Body of pancreas (tissue), 4 donors: ENCODE results near the gene PLCG2. TPM values are rescaled to one million over a fixed set of nuclear protein-coding genes. Genes with fewer than 3 reads are reported as not detected.
A peak's percentile ranks its signal among the peaks of the same experiment; 100 is the strongest.
"Not testable (repeated sequence)": the region's sequence is repeated elsewhere in the genome, so short reads cannot be mapped to it uniquely, and the experiment has no call there.

Experiments
- ATAC-seq: fragments of 150-250 bp; one replicate; pipeline ENCODE4 v1.9.1; 2016
- DNase-seq, 4 donors: peaks; one replicate each; pipeline ENCODE4 v3.0.0-alpha.2; 2019
- H3K27ac ChIP-seq, 4 donors: fragments of 200-600 bp; sonication (generic); 1 replicate in 3 of 4; 2 replicates in 1 of 4; pipeline versions ENCODE4 v1.5.1 to v1.6.1; 2016 to 2019; ENCODE audit warnings: mild to moderate bottlenecking in 1 of 4, mixed read lengths in 1 of 4, moderate library complexity in 1 of 4
- H3K27me3 ChIP-seq, 2 donors: fragments of 200-600 bp; sonication (generic); one replicate each; pipeline ENCODE4 v1.6.0; 2016; ENCODE audit warnings: mild to moderate bottlenecking in 1 of 2
- H3K36me3 ChIP-seq, 2 donors: fragments of 200-600 bp; sonication (generic); replicated peaks in 1 of 2; 2 replicates each; pipeline ENCODE4 v1.5.1; 2016; ENCODE audit warnings: low read depth in 2 of 2; ENCODE audit not compliant: insufficient read depth in 1 of 2
- H3K4me1 ChIP-seq: fragments of 200-600 bp; sonication (generic); one replicate; pipeline ENCODE4 v1.6.0; 2016
- H3K4me3 ChIP-seq, 2 donors: fragments of 200-600 bp; sonication (generic); 1 replicate in 1 of 2; 2 replicates in 1 of 2; pipeline ENCODE4 v1.5.1; 2016 to 2019
- H3K9me3 ChIP-seq, 3 donors: fragments of 200-600 bp; sonication (generic); 1 replicate in 2 of 3; 2 replicates in 1 of 3; pipeline ENCODE4 v1.5.1; 2016
- CTCF ChIP-seq, 7 experiments: fragments of 450-650 bp in 4 of 7; fragments of 200-600 bp in 3 of 7; sonication (generic) in 3 of 7; IDR thresholded peaks; one replicate each; pipeline ENCODE4 v1.5.1; 2016 to 2019; ENCODE audit warnings: antibody characterized with exemption in 7 of 7
- POLR2A ChIP-seq, 3 donors: fragments of 450-650 bp; IDR thresholded peaks; one replicate each; pipeline ENCODE4 v1.6.1; 2016; ENCODE audit warnings: antibody characterized with exemption in 3 of 3, mild to moderate bottlenecking in 2 of 3
- WGBS, 2 donors: methylation state at CpG; one replicate each; pipeline ENCODE4 v1.1.5; 2017; 5-methylcytosine and 5-hydroxymethylcytosine counted together
- intact Hi-C: fragments of 100-400 bp; cut with DNase I; formaldehyde crosslinking; loops from one replicate; pipeline ENCODE4 v1.15.1; 2023
- total RNA-seq, 2 donors: library from RNA; depleted of rRNA; stranded (reverse); fragments of >200 nt; gene quantifications; one replicate each; pipeline ENCODE4 v1.1.0, GENCODE V29; 2016

The PLCG2 gene
- total RNA-seq, 2 donors from 2014 or later, result 6.7 to 9.6 TPM

- Histone ChIP-seq H3K9me3 (no peaks in the 10 kb centered on the region), H3K27ac (no peak overlapping the region), H3K27me3 (no peaks in the 10 kb centered on the region), H3K4me1 (peaks cover 12% of the 10 kb centered on the region), H3K36me3 (no peaks in the 10 kb centered on the region), H3K4me3 (no peak overlapping the region)
- DNase-seq, result peak in 1 of 4 donors; percentile 63
- TF ChIP-seq CTCF (IDR thresholded peaks at IDR 0.05), result no peak
- TF ChIP-seq POLR2A (IDR thresholded peaks at IDR 0.05), result no peak
- intact Hi-C loops, result no loop called here
- WGBS, 2 donors, result 60 to 62% methylated on average over 8 to 18 of the region's 18 CpGs
- ATAC-seq, result no peak
These were observed 40.2 kb upstream of the PLCG2 start for GRCh38 chr16:81738783-81739496.

GRCh38 chr16:81739503-81739902, 39.6 kb upstream of the PLCG2 start:
- Histone ChIP-seq H3K36me3 (no peaks in the 10 kb centered on the region), H3K4me1 (peaks cover 12% of the 10 kb centered on the region), H3K27me3 (no peaks in the 10 kb centered on the region), H3K9me3 (no peaks in the 10 kb centered on the region), H3K4me3 (no peak overlapping the region), H3K27ac (no peak overlapping the region)
- no peak for TF ChIP-seq POLR2A (IDR thresholded peaks at IDR 0.05)
- TF ChIP-seq CTCF (IDR thresholded peaks at IDR 0.05), result no peak
- DNase-seq (no peak), ATAC-seq (no peak)
- intact Hi-C loops, result no loop called here
- WGBS, 2 donors, result 62 to 70% methylated on average over 6 to 8 of the region's 8 CpGs

- TF ChIP-seq CTCF (IDR thresholded peaks at IDR 0.05) (no peak), POLR2A (IDR thresholded peaks at IDR 0.05) (no peak)
- no peak for DNase-seq
- no peaks in the 10 kb centered on the region for H3K27me3 ChIP-seq
- H3K4me1 ChIP-seq, result peaks cover 12% of the 10 kb centered on the region
- no peak for ATAC-seq
- no peak overlapping the region for H3K4me3 ChIP-seq
- H3K36me3 ChIP-seq, result no peaks in the 10 kb centered on the region
- no peak overlapping the region for H3K27ac ChIP-seq
- intact Hi-C loops, result no loop called here
- H3K9me3 ChIP-seq, result no peaks in the 10 kb centered on the region
- 56% methylated on average over 6 to 8 of the region's 8 CpGs for WGBS, 2 donors
These were observed 38.9 kb upstream of the PLCG2 start for GRCh38 chr16:81740169-81740568.

GRCh38 chr16:81741430-81741770, 37.7 kb upstream of the PLCG2 start:
- intact Hi-C loops, H3K9me3 ChIP-seq, H3K27ac ChIP-seq, H3K36me3 ChIP-seq, DNase-seq, H3K4me3 ChIP-seq, H3K27me3 ChIP-seq, ATAC-seq: not testable (repeated sequence)
- H3K4me1 ChIP-seq, result peaks cover 19% of the 10 kb centered on the region
- WGBS, 2 donors, result 64 to 78% methylated on average over 6 of the region's 6 CpGs

GRCh38 chr16:81744385-81744784, 34.7 kb upstream of the PLCG2 start:
- intact Hi-C loops, result no loop called here
- 67 to 75% methylated on average over 4 of the region's 4 CpGs for WGBS, 2 donors
- Histone ChIP-seq H3K27me3 (no peaks in the 10 kb centered on the region), H3K27ac (no peak overlapping the region), H3K4me1 (peaks cover 8% of the 10 kb centered on the region), H3K4me3 (no peak overlapping the region), H3K36me3 (no peaks in the 10 kb centered on the region), H3K9me3 (no peaks in the 10 kb centered on the region)
- ATAC-seq (no peak), DNase-seq (no peak)
- TF ChIP-seq POLR2A (IDR thresholded peaks at IDR 0.05), result no peak
- no peak for TF ChIP-seq CTCF (IDR thresholded peaks at IDR 0.05)
